ENCODE measurements around the gene F5.

F5 gene

DNA sequence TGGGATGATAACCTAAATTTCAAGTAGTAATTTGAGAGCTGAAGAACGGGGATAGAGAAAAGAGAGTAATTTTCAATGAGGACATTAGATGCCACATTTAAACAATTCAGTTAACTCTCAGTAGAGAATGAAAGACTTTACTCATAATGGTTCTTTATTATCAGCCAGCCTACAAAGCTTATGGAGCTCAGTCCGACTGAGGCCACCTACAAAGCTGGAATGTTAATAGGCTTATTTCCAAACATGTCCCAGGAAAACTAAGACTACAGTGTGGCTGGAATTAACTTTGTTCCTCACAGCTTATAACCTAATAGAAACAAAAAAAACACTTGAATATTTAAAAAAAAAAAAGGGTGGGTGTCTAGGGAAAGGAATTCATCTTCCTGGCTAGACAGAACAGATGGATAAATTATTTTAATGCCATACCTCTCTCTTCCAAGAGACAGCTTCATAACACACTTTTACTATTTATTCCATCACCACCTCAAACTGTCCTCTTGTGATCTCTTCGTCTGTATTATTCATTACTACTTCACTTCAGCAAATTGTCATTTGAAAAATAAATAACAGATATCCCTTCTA is 110.4 kb downstream of the F5 start:
- DNase-seq: no peak

DNA sequence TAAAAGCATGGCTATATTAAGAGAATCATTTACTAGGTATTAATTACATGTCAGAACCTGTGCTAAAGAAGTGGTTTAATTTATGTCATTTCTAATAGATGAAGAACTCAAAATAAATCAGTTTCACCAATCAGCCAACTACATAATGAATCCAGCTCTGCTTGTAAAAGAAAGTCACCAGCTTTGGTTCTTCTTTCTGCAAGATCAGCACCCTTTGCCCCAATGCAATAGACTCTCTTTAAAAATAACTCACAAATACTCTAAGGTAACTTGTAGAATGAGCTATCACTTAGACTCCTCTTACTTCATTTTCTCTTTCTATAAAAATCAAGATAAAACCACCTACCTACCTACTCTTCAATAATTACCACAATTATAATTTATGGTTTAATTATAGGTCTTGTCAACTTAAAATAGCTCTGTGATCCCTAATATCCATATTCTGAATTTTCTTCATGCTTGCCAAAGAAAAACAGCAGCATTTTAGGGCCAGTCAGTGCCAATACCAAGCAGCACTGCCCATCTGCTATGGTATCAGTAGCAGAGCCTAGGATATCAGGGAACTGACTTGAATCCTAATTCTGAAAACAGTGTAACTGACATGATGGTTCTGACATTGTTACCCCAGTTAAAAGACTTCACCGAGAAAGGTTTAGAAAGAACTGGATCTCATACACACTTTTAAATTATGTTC is 111.8 kb downstream of the F5 start:
- no peak for DNase-seq

DNA sequence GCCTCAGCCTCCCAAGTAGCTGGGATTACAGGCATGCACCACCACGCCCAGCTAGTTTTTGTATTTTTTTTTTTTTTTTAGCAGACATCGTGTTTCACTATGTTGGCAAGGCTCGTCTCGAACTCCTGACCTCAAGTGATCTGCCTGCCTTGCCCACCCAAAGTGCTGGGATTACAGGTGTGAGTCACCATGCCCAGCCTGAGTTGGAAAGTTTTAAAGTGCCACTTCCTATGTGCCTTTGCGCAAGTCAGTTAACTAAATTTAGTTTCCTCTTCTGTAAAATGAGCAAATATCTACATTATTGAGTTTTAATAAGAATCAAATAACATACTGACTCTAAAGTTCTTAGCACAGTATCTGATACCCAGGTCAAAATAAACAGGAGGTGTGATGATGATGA is 112.9 kb downstream of the F5 start:
- DNase-seq: no peak

DNA sequence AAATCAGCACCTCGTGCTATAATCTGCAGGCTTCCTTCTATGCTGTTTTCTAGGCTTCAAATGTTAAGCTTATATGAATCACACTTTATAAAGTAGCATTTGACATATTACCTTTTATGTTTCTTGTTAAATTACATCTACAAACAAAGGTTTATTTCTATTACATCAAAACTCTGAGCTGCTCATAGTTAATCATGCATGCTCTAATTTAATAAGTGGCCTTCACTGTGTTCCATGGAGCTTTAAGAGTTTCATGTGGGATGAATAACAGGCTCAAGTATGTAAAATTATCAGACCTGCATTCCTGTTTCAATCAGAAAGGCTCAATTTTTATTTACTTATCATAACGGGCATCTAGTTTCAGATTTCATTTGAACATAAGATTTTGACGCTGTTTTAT is 113.5 kb downstream of the F5 start:
- no peak for DNase-seq

DNA sequence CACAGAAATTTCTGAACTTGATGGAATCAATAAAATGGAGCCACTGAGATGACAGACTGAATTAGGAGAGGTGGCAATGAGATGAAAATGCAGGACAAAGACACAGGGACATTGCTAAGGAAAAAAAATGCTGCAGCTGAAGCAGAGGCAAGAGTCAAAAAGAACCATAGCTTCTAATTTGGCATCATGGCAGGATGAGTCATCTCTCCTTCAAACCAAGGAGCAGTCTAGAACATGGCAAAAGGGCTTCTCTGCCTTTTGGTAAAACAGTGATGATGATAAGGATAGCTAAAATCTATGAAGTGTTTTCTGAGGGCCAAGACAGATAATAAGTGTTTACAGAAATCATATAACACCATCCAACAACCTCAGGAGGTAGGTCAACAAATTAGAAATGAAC is 117.3 kb downstream of the F5 start:
- no peak for DNase-seq

DNA sequence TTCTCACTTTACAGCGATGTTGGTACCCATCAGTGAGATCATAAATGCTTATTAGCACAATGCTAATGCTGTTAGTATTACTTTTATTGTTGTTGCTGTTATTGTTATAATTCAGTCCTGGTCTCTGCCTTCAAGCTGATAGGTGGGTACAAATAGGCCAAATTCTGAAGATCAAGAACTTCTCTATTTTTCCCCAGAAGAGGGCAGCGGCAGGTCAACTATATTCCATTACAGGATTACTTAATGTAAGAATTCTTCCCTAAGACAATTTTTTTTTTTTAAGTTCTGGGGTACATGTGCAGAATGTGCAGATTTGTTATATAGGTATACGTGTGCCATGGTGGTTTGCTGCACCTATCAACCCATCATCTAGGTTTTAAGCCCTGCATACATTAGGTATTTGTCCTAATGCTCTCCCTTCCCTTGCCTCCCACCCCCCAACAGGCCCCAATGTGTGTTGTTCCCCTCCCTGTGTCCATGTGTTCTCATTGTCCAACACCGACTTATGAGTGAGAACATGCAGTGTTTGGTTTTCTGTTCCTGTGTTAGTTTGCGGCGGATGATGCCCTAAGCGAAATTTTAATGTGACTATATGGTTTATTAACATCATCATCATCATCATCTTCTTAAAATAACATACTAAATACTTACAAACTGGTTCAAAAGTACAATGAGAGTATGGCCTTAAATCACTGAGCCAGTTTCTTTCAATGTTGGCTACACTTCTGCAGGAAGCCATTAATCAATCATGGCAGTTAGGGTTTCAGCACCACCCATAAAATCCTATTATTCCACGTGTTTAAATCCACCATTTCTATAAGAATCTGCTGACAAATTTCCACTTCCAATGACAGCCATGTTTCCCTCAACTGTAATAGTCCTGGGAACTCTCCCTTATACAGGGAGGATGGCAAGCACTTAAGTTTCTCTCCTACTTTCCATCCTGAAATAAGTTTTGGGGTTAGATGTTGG is 119.7 kb downstream of the F5 start:
- DNase-seq: no peak

DNA sequence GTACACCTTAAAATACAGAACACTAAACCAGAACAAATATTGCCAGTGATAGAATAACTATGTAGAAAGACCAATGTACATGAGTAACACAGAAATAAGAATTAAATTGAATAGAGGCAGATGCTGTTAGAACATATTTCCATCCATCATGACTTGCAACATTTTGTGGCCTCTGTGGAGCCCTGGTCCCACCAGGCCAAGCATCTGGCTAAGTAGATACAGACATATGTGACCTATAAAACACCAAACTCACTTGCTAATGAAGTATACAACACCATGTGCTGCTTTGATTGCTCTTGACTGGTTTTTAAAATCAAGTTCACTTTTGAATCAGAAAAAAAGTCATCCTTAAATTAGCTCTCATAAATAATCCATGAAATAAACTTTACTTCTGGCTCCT is 121.0 kb downstream of the F5 start:
- DNase-seq: no peak

Data from activated CD4-positive, alpha-beta T cell treated with anti-CD3 and anti-CD28 coated beads for 48 hours (primary cell).